ENCODE results near the gene ZRANB2.
A peak's percentile ranks its signal among the peaks of the same experiment; 100 is the strongest.

Gene ZRANB2, protein sequence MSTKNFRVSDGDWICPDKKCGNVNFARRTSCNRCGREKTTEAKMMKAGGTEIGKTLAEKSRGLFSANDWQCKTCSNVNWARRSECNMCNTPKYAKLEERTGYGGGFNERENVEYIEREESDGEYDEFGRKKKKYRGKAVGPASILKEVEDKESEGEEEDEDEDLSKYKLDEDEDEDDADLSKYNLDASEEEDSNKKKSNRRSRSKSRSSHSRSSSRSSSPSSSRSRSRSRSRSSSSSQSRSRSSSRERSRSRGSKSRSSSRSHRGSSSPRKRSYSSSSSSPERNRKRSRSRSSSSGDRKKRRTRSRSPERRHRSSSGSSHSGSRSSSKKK

DNA sequence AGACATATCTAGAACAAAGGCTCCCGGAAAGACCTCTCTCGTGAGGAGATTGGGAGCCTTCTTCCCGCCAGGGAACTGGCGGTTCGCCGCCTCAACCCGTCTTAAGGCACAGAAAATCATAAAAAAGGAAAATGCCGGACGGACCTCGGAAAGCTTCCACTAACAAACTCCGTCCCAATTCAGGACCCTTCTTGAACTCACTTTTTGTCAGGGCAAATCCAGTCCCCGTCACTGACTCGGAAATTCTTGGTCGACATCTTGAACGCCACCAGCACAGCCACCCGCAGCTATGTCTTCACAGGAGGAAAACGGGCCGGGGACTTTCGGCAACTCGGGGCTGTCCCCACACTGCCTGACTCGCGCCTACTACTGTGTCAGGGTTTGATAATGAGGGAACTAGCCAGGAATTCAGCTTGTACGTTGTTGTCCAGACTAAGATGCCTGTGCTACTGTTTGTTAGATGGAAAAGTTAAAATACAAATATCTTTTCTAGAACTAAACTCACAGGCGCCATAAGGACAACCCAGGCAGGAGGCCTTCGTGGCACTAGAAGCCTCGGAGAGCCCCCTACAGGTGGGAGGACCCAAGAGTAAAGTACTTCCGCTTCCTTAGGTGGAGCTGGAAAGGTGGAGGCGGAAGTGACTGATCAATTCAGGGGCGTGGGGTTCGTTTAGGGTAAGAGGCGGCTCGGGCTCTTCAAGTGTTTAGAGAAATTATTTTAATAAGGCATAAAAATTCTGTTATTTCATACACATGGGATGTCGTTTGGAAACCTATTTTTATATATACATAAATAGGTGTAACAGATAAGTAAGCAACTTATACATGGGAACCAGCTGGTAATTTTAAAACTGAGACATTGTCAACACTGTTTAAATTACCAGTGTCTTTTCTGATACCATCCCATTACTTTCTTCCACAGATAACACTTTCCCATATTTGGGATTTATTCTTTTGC lies at the start of gene ZRANB2:
ZRANB2 (minus strand) TSS at position 297 of the 958 bp plus-strand sequence; CDS start at position 257, 40 bp downstream.
- peak; percentile 100 for DNase-seq

DNA sequence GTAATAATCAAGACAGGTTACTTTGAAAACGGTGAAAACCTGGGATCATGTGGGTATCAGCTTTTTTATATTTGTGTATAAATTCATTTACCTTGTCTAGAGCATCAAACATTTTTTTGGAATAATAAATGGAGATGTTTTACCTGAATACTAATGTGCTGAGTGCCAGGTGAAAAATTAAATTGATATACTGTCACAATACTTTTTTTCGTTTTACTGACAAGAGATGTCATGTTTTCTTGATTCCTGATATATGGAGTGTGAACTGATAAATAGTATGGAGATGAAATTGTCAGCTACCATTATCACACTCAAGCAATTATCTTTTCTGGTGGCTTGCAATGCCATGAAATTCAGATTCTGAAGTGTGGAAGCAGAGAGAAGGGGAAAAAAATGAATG lies 47.2 kb upstream of the ZRANB2 start:
- no peak for DNase-seq

DNA sequence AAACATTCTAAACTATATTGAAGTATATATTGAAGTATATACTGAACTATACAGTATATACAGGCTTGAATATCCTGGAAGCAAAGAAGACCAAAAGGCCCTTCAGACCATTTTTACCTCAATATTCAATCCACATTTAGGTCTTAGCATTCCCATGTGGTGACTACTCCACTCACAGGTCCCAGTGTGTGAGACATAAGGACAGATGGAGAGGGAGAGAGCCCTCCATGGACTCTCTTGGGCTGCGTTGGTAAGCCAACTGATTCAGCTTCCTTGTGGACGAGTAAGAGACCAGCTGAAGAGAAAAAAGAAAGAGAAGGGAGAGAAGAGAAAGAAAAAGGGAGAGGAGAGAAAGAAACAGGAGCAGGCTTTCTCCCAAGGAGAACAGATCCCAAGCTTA lies 37.3 kb upstream of the ZRANB2 start:
- no peak for DNase-seq

DNA sequence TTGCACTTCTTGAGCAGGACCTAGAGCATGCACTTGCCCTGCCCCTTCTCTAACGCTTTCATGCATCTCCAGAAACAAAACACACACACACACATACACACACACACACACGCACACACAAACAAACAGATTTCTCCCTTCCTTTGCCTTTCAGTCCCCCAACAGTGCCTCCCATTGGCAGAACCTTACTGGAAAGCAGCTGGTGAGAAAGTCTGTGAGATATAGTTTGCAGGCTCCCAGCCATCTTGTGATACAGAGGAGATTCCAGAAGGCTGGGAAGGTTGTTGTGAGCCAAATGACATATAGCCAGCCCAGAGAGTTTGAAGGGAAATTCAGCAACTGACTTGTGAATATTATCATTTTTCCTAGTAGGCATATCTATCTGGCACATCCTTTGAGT lies 35.9 kb upstream of the ZRANB2 start:
- no peak for DNase-seq

DNA sequence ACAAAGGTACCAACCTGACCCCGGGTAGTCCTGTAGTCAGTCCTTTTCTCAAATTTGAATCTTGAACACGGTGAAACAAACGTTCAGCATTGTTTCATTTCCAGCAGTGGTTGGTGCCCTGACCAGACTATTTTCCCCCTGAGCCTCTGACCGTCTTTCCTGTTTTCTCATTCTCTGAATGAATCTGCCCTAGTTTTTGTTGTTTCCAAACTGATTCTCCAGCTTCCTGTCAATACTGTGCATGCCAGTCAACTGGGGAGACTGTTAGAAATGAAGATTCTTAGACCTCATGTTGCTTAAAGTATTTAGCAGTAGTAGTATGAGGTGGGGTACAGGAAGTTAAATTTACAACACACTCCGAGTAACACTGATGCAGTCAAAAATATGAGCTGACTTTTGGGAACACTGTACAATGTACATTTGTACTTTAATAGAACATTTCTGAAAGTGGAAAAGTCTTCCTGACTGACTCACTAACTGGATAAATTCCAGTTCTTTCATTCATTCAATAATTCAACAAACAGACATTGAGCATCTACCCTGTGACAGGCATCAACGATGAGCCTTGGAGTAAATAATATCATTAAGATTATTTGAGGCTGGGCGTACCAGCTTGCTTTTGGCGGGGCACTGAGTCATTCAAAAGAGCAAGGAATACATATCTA lies 26.0 kb upstream of the ZRANB2 start:
- DNase-seq, result no peak

DNA sequence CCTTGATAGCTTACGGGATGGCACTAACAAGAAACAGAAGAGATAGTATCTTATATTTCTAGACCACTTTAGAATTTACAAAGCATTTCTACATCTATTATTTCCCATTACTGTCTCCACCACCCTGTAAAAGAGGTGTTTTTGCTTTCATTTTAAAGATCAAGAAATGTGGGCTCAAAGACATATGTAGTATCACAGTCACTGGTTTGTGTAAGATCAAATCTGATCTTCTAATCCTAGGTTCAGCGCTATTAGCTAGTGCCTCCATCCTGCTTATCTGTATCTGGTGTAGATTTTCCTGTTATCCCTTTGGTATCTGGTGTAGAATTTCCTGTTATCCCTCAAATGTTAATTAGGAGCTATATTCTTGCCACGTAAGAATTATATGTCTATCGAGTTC lies 23.6 kb upstream of the ZRANB2 start:
- no peak for DNase-seq

DNA sequence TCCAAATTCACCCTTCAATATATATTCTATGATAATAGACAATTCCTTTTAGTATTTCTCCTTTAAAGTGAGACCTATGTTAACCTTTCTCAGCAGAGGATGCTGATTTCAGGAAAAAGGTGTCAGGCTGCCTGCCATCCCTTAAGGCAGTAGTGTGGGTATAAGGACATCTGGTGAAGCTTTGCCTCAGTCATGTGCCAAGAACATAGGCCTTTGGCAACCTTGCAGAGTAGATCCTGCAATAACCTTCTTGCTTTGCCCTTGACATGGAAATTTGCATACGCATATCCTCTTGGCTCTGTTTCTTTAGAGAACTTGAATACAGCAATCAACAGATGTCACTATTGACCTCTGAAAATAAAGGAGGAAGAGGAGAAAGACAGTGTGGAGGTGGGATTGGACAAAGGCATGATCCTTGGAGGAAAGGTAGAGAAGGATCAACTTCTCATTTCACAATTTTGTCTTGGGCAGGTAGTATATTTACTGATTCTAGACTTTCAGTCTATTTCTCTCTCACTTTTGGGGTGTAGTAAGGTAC lies 21.1 kb upstream of the ZRANB2 start:
- no peak for DNase-seq

DNA sequence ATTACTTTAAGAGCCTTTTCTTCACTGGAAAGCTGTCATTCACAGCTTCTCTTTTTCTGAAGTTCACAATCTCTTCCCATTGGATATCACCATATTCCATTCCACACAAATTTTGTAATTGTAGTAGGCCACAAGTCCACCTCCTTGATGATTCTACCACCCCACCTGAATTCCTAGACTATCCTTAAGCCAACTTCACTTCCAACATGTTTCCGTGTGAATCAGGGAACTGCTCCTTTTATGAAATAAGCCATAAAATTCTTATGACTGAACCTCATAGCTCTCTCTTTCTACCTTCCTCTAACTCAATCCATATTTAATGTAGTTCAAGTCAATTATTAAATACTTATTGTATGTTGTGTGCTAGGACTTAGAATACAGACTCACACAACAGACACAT lies 16.6 kb upstream of the ZRANB2 start:
- DNase-seq, result no peak

DNA sequence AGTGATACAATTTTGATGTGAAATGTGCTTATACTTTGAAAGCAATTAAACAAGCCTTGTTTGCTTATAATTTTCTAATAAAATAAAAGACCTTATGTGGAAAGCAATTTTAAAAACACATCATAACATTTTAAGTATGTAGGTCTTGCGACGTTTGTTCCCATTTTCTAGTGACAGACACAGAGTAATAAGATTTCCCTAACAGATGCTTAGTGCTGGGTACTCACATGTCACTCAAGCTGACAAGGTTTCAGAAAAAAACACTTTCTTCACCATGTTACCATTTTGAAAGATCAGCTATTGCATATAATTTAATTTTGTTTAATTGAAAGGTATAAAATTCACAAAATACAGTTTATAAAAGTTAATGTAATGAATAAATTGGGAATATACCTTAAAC lies 14.1 kb upstream of the ZRANB2 start:
- no peak for DNase-seq

DNA sequence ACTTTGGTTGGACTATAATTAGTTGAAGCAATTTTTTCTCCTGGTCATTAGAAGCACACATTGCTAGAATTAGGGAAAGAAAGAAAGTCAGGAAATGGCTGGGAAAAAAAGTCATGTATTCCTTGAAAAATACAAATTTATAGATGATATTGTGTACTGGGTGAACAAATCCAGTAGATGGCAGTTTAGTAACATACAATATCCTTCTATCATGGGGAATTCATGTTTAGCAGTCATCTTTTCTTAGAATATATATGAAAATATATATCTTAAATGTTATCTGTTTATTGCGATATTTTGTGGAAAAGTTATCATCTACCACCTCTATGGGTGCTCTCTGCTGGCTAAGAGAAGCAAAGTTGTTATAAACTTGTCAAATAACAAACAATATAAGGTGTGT lies 13.1 kb upstream of the ZRANB2 start:
- no peak for DNase-seq

DNA sequence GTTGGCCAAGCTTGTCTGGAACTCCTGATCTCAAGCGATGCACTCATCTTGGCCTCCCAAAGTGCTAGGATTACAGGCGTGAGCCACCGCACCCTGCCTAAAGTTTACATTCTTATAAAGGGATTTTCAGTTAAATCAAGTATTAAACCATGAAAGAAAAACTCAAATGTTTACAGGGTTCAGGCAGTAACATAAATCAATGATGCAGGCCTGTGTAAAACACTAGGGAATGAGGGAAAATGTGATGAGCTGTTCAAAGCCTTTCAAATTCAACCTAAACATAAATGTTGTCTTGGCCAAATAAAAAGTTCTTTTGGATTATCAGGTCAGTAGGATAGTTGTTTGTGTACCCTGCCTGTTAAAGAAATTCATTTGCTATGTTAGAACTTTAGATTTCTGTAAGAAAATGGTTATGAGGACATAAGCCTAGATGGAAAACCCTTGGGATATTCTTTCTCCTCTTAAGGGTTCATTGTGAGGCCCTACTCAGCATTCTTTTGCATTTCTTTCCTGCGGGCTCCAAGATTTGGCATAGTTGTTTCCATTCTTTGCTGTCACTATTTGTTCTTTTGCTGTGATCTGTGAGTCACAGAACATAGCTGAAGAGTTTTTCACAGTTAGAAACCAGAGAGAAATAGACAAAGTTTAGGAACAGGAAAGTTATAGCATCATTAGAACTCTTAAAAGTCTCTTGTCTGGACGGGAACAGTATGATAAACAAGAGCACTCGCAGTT lies 8.9 kb upstream of the ZRANB2 start:
- DNase-seq, result no peak

DNA sequence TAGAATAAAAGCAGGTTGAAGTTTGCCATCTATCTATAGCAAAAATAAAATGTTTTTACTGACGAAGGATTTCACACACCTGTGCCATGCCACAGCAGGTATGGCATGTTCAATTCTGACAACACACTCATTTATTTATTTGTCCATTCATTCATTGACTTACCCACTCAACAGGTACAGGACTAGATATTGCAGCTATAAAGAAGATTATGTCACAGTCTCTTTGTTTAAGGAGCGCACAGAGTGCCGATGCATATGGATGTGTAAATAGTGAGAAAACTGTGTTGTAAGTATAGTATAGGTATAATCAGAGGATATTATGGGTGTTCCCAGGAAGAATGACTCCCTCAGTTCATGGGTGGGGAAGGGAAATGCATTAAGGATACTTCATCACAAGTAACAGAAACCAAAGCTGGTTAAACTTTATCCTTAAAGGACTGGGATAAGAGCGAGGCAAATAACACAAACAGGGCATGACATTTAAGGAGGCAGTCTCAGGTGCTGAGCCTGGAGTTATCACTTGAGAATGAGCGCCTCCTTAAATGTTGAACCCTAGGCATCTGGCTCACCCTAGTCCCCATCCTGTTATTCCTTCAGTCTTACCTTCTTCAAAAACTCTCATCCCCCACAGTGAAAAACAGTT lies 7.9 kb upstream of the ZRANB2 start:
- no peak for DNase-seq

DNA sequence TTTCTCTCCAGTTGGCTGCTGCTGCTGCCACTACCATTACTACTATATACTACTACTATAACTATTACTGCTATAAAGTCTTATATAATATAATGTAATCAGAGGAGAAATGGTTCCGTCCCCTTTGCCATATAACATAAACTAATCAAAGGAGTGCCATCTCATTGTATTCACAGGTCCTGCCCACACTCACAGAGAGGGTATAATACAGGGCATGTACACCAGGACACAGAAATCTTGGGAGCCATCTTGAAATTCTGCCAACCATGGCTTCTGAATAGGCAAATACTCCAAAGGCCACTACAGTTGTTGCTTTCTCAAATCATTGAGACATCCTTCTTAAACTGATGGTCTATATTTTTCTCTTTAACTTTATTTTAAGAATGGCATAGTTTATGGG lies 6.9 kb upstream of the ZRANB2 start:
- no peak for DNase-seq

DNA sequence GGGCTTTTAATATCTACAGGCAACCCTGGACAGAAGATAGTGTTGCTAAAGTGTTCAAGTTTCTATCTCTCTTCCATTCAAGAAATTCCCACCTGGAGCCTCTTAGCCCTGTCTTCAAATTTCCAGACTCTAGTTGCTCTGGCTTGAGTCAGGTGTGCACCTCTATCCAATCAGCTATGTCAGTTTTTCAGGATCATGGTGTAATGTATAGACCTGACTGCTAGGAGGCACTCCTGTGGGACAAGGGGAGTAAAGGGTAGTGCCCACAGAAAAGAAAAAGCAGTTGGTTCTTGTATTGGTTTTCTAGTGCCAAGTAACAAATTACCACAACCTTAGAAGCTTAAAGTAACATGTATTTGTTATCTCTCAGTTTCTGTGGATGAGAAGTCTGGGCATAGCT lies 6.2 kb upstream of the ZRANB2 start:
- DNase-seq, result no peak

DNA sequence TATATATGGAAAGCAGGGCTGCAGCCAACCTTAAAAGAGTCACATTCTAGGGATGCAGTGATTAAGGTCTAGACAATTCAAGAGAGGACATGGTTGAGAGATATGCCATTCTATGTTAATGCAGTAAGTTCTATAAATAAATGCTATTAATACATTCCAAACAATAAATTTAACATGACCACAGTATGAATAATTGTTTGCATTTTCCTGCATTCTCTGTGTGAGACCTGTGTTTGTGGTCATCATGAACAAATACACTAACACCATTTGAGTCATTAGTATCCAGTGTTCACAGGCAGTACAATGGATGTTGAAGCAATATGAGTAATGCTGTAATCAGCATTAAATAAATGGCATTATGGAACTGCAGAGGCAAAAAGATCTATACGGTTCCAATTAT lies 5.5 kb upstream of the ZRANB2 start:
- no peak for DNase-seq

DNA sequence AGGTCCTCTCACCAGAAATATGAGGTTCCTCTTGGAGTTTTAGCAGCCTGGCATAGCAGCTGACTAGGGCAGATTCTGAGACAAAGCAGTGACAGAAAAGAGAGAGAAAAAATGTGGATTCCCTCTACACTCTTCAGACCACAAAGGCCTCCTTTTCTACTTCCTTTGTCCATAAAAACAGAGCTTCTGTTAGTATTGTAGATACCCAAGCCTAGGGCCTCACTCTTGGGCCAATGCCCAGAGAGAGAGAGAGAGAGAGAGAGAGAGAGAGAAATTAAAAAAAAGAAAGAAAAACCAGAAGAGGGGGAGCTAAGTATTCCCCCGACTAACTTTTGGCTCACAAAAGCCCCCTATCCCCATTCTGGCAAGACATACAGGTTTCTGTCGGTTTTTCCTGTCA lies 2.4 kb upstream of the ZRANB2 start:
- DNase-seq, result no peak

DNA sequence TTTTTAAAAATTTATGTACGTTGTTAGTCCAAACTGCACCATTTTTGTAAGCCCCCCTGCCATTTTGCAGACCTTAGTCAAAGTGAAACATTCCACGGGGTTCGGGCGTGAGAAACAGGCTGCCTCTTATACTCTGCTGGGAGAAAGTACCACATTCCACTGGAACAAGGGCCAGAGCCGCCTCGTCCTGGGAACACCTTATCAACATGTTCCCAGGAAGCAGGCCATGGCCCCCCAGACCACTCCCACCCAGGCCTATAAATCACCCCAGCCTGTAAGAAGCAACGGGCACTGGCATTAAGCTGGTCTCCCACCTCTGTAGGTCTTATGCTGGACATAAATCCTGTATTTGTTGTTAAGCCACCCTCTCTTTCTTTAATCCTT lies 854 bp upstream of the ZRANB2 start:
- DNase-seq, result no peak

DNA sequence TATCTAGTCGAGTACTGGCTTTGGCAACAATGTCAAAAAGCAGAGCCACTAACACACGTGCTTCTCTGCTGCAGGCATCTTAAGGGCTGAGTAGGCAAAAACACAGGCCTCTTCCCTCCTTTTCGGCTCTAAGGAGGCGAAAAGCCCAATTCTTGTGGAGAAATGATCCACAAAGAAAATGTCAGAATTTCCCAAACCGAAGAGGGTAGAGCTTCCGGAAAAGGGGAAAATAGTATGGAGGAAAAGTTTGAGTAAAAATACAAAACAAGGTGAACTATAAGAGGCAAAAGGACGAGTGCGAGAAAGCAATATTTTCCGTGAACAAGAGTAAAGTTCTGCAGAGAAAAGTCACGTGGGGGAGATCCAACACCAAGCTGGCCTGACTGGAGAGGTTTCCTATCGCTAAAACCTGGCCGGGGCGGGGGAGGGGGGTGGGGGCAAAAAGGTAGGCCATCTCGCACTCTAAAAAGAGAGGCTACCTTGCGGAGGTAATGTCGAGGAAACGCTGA lies 551 bp downstream of the ZRANB2 start:
- peak; percentile 63 for DNase-seq

DNA sequence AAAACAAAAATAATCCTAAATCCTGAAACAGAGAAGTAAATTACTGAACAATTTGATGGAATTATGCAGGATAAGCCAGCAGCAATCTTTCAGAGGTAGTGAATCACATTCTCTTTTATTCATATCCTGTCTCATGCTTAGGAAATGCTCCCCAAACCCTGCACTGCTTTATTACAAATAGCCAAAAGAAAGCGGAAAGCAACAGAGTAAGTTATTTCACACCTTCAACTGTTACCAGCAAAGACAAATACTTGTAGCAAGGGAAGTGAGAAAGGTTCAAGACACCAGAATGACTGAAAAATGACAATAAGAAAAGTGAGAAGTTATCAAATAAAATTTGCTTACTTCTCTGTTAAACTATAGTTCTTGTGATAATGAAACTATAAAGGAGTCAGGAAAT lies 6.2 kb downstream of the ZRANB2 start:
- DNase-seq, result no peak

DNA sequence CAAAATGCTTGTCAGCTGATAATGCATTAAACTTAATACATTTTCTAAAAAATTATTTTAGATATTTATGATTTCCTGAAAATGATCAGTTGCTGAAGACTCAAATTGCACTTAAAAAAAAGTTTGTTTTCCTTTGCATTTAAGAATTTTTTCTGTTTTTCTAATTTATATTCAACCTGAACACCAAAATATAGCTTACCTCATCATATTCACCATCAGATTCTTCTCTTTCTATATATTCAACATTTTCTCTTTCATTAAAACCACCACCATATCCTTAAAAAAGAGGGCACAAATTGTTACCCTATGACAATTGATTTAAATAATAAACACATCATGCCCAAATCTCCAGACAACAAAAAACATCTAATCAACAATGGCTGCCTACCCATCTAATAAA lies 8.6 kb downstream of the ZRANB2 start:
- DNase-seq, result no peak

DNA sequence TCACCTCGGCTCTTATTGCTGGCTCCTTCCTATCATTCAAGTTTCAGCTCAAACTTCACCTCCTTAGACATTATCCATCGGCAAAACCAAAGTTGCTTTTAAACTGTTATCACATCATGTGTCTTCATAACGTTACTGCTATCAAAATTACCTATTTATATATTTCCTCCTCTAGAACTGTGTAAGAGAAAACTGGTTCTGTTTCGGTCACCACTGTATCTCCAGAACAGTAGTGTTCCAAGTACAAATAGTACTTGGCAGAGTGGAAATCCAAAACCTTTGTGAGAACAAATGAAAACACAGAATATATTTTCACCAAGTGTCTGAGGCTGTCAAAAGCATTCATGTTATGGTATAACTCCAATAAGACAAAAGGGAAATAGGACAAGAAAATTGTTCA lies 9.1 kb downstream of the ZRANB2 start:
- DNase-seq, result no peak
